H9 (cell line): ENCODE data around the gene CREG2. TPM values are rescaled to one million over a fixed set of nuclear protein-coding genes. Genes with fewer than 3 reads are reported as not detected.

Experiments used
- DNase-seq: peaks from one replicate; pipeline ENCODE4 v3.0.0-alpha.2; 2017
- H2AFZ ChIP-seq: one replicate; pipeline ENCODE4 v1.6.1; 2013; ENCODE audit warnings: mild to moderate bottlenecking, low read length, control low read depth, moderate library complexity
- H2AK5ac ChIP-seq: 2 replicates; pipeline ENCODE4 v1.6.1; 2013; ENCODE audit warnings: low read length, control low read depth, mixed read lengths; ENCODE audit not compliant: insufficient read length
- H2BK120ac ChIP-seq: one replicate; pipeline ENCODE4 v1.6.1; 2013; ENCODE audit warnings: low read depth, mild to moderate bottlenecking, low read length, control low read depth, inconsistent platforms; ENCODE audit not compliant: poor library complexity, severe bottlenecking
- H2BK12ac ChIP-seq: 2 replicates; pipeline ENCODE4 v1.6.1; 2013; ENCODE audit warnings: low read length, control low read depth, mixed read lengths, low read depth; ENCODE audit not compliant: insufficient read length
- H2BK15ac ChIP-seq: 2 replicates; pipeline ENCODE4 v1.6.1; 2013; ENCODE audit warnings: low read depth, low read length, control low read depth
- H2BK20ac ChIP-seq: one replicate; pipeline ENCODE4 v1.6.1; 2013; ENCODE audit warnings: low read depth, mild to moderate bottlenecking, low read length, control low read depth, inconsistent platforms; ENCODE audit not compliant: poor library complexity, severe bottlenecking
- H2BK5ac ChIP-seq: 2 replicates; pipeline ENCODE4 v1.6.1; 2013; ENCODE audit warnings: low read length, control low read depth, mixed read lengths; ENCODE audit not compliant: insufficient read length
- H3K14ac ChIP-seq: 2 replicates; pipeline ENCODE4 v1.6.1; 2013; ENCODE audit warnings: low read length, control low read depth; ENCODE audit not compliant: insufficient read depth
- H3K18ac ChIP-seq: 2 replicates; pipeline ENCODE4 v1.6.1; 2013; ENCODE audit warnings: low read depth, mild to moderate bottlenecking, mixed read lengths, low read length, control low read depth; ENCODE audit not compliant: insufficient read length
- H3K23ac ChIP-seq: 2 replicates; pipeline ENCODE4 v1.6.1; 2013; ENCODE audit warnings: low read length, control low read depth, mixed read lengths, low read depth; ENCODE audit not compliant: insufficient read length
- H3K23me2 ChIP-seq: 2 replicates; pipeline ENCODE4 v1.6.1; 2013; ENCODE audit warnings: low read depth, mild to moderate bottlenecking, mixed read lengths, low read length, control low read depth; ENCODE audit not compliant: insufficient read length, poor library complexity, severe bottlenecking
- H3K27ac ChIP-seq: 2 replicates; pipeline ENCODE4 v1.5.1; 2013; ENCODE audit warnings: low read length, control low read depth, mixed read lengths, low read depth; ENCODE audit not compliant: insufficient read length
- H3K27me3 ChIP-seq: 2 replicates; pipeline ENCODE4 v1.6.1; 2013; ENCODE audit warnings: low read length, control low read depth, inconsistent platforms; ENCODE audit not compliant: insufficient read depth
- H3K4ac ChIP-seq: 2 replicates; pipeline ENCODE4 v1.6.1; 2013; ENCODE audit warnings: low read depth, mild to moderate bottlenecking, control low read depth, inconsistent platforms, low read length, moderate library complexity
- H3K4me1 ChIP-seq: 2 replicates; pipeline ENCODE4 v1.6.1; 2013; ENCODE audit warnings: low read length, control low read depth, inconsistent platforms; ENCODE audit not compliant: insufficient read depth
- H3K4me2 ChIP-seq: 2 replicates; pipeline ENCODE4 v1.6.1; 2013; ENCODE audit warnings: low read length, control low read depth, mixed read lengths; ENCODE audit not compliant: insufficient read length, insufficient read depth
- H3K56ac ChIP-seq: 2 replicates; pipeline ENCODE4 v1.6.1; 2013; ENCODE audit warnings: low read depth, mild to moderate bottlenecking, mixed read lengths, low read length, control low read depth; ENCODE audit not compliant: insufficient read length
- H3K79me1 ChIP-seq: 2 replicates; pipeline ENCODE4 v1.6.1; 2013; ENCODE audit warnings: low read depth, mild to moderate bottlenecking, moderate library complexity, low read length, control low read depth, inconsistent platforms; ENCODE audit not compliant: insufficient read depth, poor library complexity, severe bottlenecking
- H3K79me2 ChIP-seq: 2 replicates; pipeline ENCODE4 v1.6.1; 2013; ENCODE audit warnings: low read length, control low read depth, inconsistent platforms; ENCODE audit not compliant: insufficient read depth
- H3K9ac ChIP-seq: 2 replicates; pipeline ENCODE4 v1.6.1; 2013; ENCODE audit warnings: low read length, control low read depth, mixed read lengths; ENCODE audit not compliant: insufficient read length; ENCODE audit errors: extremely low read depth
- H3K9me3 ChIP-seq: one replicate; pipeline ENCODE4 v1.6.1; 2013; ENCODE audit warnings: low read depth, low read length, inconsistent platforms; ENCODE audit not compliant: control insufficient read depth
- H3T11ph ChIP-seq: one replicate; pipeline ENCODE4 v1.6.1; 2013; ENCODE audit warnings: mild to moderate bottlenecking, low read length, control low read depth, inconsistent platforms
- H4K20me1 ChIP-seq: one replicate; pipeline ENCODE4 v1.6.1; 2013; ENCODE audit not compliant: control insufficient read depth, insufficient read length, insufficient read depth
- H4K5ac ChIP-seq: 2 replicates; pipeline ENCODE4 v1.6.1; 2013; ENCODE audit warnings: low read depth, mild to moderate bottlenecking, mixed read lengths, low read length, control low read depth; ENCODE audit not compliant: insufficient read length
- H4K8ac ChIP-seq: replicated peaks from 2 replicates; pipeline ENCODE4 v1.6.1; 2013; ENCODE audit warnings: low read length, control low read depth, mixed read lengths, low read depth; ENCODE audit not compliant: insufficient read length
- H4K91ac ChIP-seq: 2 replicates; pipeline ENCODE4 v1.6.1; 2013; ENCODE audit warnings: low read depth, mild to moderate bottlenecking, moderate library complexity, mixed read lengths, low read length, control low read depth; ENCODE audit not compliant: insufficient read length
- H3K27ac Mint-ChIP-seq, 3 experiments: 2 replicates in 2 of 3; 3 replicates in 1 of 3; pipeline ENCODE4 v1.8.0; 2020 to 2021; ENCODE audit warnings: mixed read lengths in 3 of 3, mild to moderate bottlenecking in 1 of 3, moderate library complexity in 1 of 3
- H3K27me3 Mint-ChIP-seq: 2 replicates; pipeline ENCODE4 v1.8.0; 2021; ENCODE audit warnings: low read depth, mild to moderate bottlenecking, moderate library complexity, mixed read lengths
- H3K36me3 Mint-ChIP-seq, 3 experiments: 2 replicates in 2 of 3; 3 replicates in 1 of 3; pipeline ENCODE4 v1.8.0; 2020 to 2021; ENCODE audit warnings: low read depth in 3 of 3, mixed read lengths in 3 of 3; ENCODE audit not compliant: insufficient read depth in 1 of 3
- H3K4me1 Mint-ChIP-seq, 2 experiments: 2 replicates each; pipeline ENCODE4 v1.8.0; 2020; ENCODE audit warnings: mixed read lengths in 2 of 2
- H3K4me3 Mint-ChIP-seq, 2 experiments: 2 replicates in 1 of 2; 3 replicates in 1 of 2; pipeline ENCODE4 v1.8.0; 2020 to 2021; ENCODE audit warnings: mild to moderate bottlenecking in 2 of 2, mixed read lengths in 2 of 2, moderate library complexity in 1 of 2
- H3K9me3 Mint-ChIP-seq, 2 experiments: 2 replicates in 1 of 2; 3 replicates in 1 of 2; pipeline ENCODE4 v1.8.0; 2020; ENCODE audit warnings: mild to moderate bottlenecking in 2 of 2, mixed read lengths in 2 of 2, moderate library complexity in 1 of 2
- CTCF ChIP-seq: fragments of 200-600 bp; sonication (generic); conservative IDR thresholded peaks from 3 replicates; pipeline ENCODE4 v1.8.0; 2021; ENCODE audit warnings: antibody characterized with exemption, mild to moderate bottlenecking
- WGBS: extraction: QIAGEN DNeasy Blood & Tissue Kit; methylation state at CpG from one replicate; pipeline ENCODE4 v1.1.7; 2013; ENCODE audit warnings: missing lambda C conversion rate, low lambda C conversion rate, mixed read lengths; ENCODE audit not compliant: insufficient read length; ENCODE audit errors: extremely low coverage; 5-methylcytosine and 5-hydroxymethylcytosine counted together
- total RNA-seq: library from RNA; stranded (reverse); gene quantifications from 2 replicates; pipeline ENCODE4 v1.2.1, GENCODE V29; 2021

The CREG2 gene
- total RNA-seq, 1 experiment from 2014 or later, result 0.77 TPM

GRCh38 chr2:101360232-101360631, 27.1 kb downstream of the CREG2 start:
- Mint-ChIP-seq H3K27ac (no peak overlapping the region), H3K4me3 (no peak overlapping the region), H3K27me3 (peaks cover 2% of the 10 kb centered on the region; the same call in 1 of the 2 replicates), H3K9me3 (no peaks in the 10 kb centered on the region), H3K4me1 (peaks cover 30 to 34% of the 10 kb centered on the region in 2 experiments), H3K36me3 (no peaks in the 10 kb centered on the region)
- Histone ChIP-seq H2BK120ac (no peak overlapping the region), H3K79me1 (no peaks in the 10 kb centered on the region), H3K4me2 (no peak overlapping the region), H3K9ac (no peak overlapping the region), H4K5ac (no peak overlapping the region), H2BK15ac (no peak overlapping the region), H3K56ac (no peak overlapping the region), H3K79me2 (no peaks in the 10 kb centered on the region), H4K8ac (no peak overlapping the region), H2BK5ac (no peak overlapping the region), H3K14ac (no peak overlapping the region), H4K20me1 (no peaks in the 10 kb centered on the region), H3K18ac (no peak overlapping the region), H2BK20ac (no peak overlapping the region), H2AFZ (no peak overlapping the region), H4K91ac (no peak overlapping the region), H3K9me3 (no peaks in the 10 kb centered on the region), H3K27me3 (no peaks in the 10 kb centered on the region), H3K23me2 (no peaks in the 10 kb centered on the region), H2BK12ac (no peak overlapping the region), H2AK5ac (no peak overlapping the region), H3K4me1 (peaks cover 3% of the 10 kb centered on the region; the same call in 1 of the 2 replicates), H3K4ac (no peak overlapping the region), H3T11ph (no peak overlapping the region), H3K23ac (no peak overlapping the region), H3K27ac (no peak overlapping the region)
- no peak for DNase-seq
- no peak for TF ChIP-seq CTCF
- no CpG with 5 or more reads among the region's 4 CpGs for WGBS
